HCT116 (cell line): Measurements from ENCODE around the gene NPDC1. TPM values are rescaled to one million over a fixed set of nuclear protein-coding genes. Genes with fewer than 3 reads are reported as not detected.

Source experiments
- ATAC-seq: fragments of 200-7000 bp; cut with Tn5 transposase; 2 replicates; pipeline ENCODE4 v1.9.1; 2020; ENCODE audit warnings: mild to moderate bottlenecking, moderate library complexity
- BruUV-seq: library from RNA; stranded (reverse); fragments of 400-500 nt; replicated peaks from 2 replicates; lab custom pipeline; 2021; lab: Mats Ljungman, UMichigan
- CTCF ChIA-PET: fragments of 300-600 bp; sonication (Branson Sonifier 250); formaldehyde crosslinking; loops from one replicate; lab custom pipeline; 2021; ENCODE audit warnings: antibody characterized with exemption; lab: Charles Lee
- POLR2A ChIA-PET: fragments of 300-600, 350-600 bp; sonication (Branson Sonifier 250); formaldehyde crosslinking; loops from one replicate; lab custom pipeline; 2021; ENCODE audit warnings: antibody characterized with exemption; lab: Charles Lee
- RAD21 ChIA-PET, 2 experiments: fragments of 300-600 bp; sonication (Branson Sonifier 250); formaldehyde crosslinking; loops; one replicate each; lab custom pipeline; 2023; ENCODE audit warnings: low total read pairs in 2 of 2; ENCODE audit not compliant: uncharacterized antibody in 2 of 2, unreplicated experiment in 2 of 2, low non-redundant PET in 1 of 2; lab: Charles Lee
- DNase-seq: peaks from one replicate; pipeline ENCODE4 v3.0.0-alpha.2; 2010; ENCODE audit warnings: low read depth, low spot score
- H2AFZ ChIP-seq: fragments of 200-600 bp; shearing (Covaris generic), sonication (generic); 2 replicates; pipeline ENCODE4 v1.6.1; 2017; ENCODE audit warnings: low read depth, mixed run types, mixed read lengths, antibody characterized with exemption, low read length; ENCODE audit not compliant: poor library complexity, severe bottlenecking
- H3K27ac ChIP-seq: 2 replicates; pipeline ENCODE4 v1.5.1; 2012; ENCODE audit warnings: low read depth, low read length
- H3K27me3 ChIP-seq: fragments of 200-600 bp; sonication (generic); 2 replicates; pipeline ENCODE4 v1.6.1; 2016; ENCODE audit warnings: mixed run types, low read length, mixed read lengths; ENCODE audit not compliant: insufficient read depth
- H3K36me3 ChIP-seq, 2 experiments: fragments of 200-500 bp in 1 of 2; fragments of 200-600 bp in 1 of 2; sonication (Bioruptor generic) in 1 of 2; sonication (generic) in 1 of 2; 2 replicates each; pipeline versions ENCODE4 v1.5.1 to v1.6.1; 2014 to 2016; ENCODE audit warnings: low read length in 2 of 2, inconsistent platforms in 1 of 2, mixed read lengths in 1 of 2, mixed run types in 1 of 2; ENCODE audit not compliant: insufficient read depth in 2 of 2, control insufficient read depth in 1 of 2
- H3K4me1 ChIP-seq, 2 experiments: fragments of 200-600 bp in 1 of 2; sonication (generic) in 1 of 2; 2 replicates each; pipeline versions ENCODE4 v1.5.1 to v1.6.1; 2012 to 2017; ENCODE audit warnings: low read length in 2 of 2, inconsistent platforms in 1 of 2, mild to moderate bottlenecking in 1 of 2, mixed read lengths in 1 of 2, mixed run types in 1 of 2, moderate library complexity in 1 of 2; ENCODE audit not compliant: insufficient read depth in 2 of 2, control insufficient read depth in 1 of 2
- H3K4me2 ChIP-seq: fragments of 200-600 bp; sonication (generic); 2 replicates; pipeline ENCODE4 v1.6.1; 2017; ENCODE audit warnings: mixed run types, low read length, mixed read lengths
- H3K4me3 ChIP-seq, 2 experiments: fragments of 200-600 bp in 1 of 2; sonication (generic) in 1 of 2; replicated peaks in 1 of 2; 2 replicates each; pipeline ENCODE4 v1.5.1; 2011 to 2016; ENCODE audit warnings: low read length in 2 of 2, control low read depth in 1 of 2, low read depth in 1 of 2, mild to moderate bottlenecking in 1 of 2, mixed read lengths in 1 of 2, mixed run types in 1 of 2
- H3K79me2 ChIP-seq: fragments of 200-600 bp; sonication (generic); 2 replicates; pipeline ENCODE4 v1.6.1; 2017; ENCODE audit warnings: mild to moderate bottlenecking, mixed run types, low read length, moderate library complexity, mixed read lengths; ENCODE audit not compliant: insufficient read depth
- H3K9ac ChIP-seq: fragments of 200-600 bp; sonication (generic); 2 replicates; pipeline ENCODE4 v1.6.1; 2016; ENCODE audit warnings: low read length, mixed read lengths
- H3K9me2 ChIP-seq: fragments of 200-600 bp; sonication (generic), shearing (Covaris generic); 2 replicates; pipeline ENCODE4 v1.6.1; 2017; ENCODE audit warnings: mixed run types, mild to moderate bottlenecking, moderate library complexity; ENCODE audit not compliant: insufficient read depth
- H3K9me3 ChIP-seq, 2 experiments: fragments of 200-500 bp in 1 of 2; fragments of 200-600 bp in 1 of 2; sonication (Bioruptor generic) in 1 of 2; sonication (generic) in 1 of 2; 2 replicates each; pipeline ENCODE4 v1.6.1; 2014 to 2017; ENCODE audit warnings: low read length in 2 of 2, mixed read lengths in 2 of 2, inconsistent platforms in 1 of 2, low read depth in 1 of 2, mild to moderate bottlenecking in 1 of 2, mixed run types in 1 of 2, moderate library complexity in 1 of 2; ENCODE audit not compliant: control insufficient read depth in 1 of 2, insufficient read depth in 1 of 2
- H4K20me1 ChIP-seq: fragments of 200-600 bp; sonication (generic), shearing (Covaris generic); 2 replicates; pipeline ENCODE4 v1.6.1; 2017; ENCODE audit warnings: mixed run types, mild to moderate bottlenecking, moderate library complexity; ENCODE audit not compliant: insufficient read depth
- POLR2A ChIP-seq: IDR thresholded peaks from 2 replicates; pipeline ENCODE4 v1.7.0; 2011; ENCODE audit warnings: borderline replicate concordance; ENCODE audit not compliant: insufficient read depth, insufficient read length; ENCODE audit errors: extremely low read depth
- POLR2AphosphoS5 ChIP-seq: IDR thresholded peaks from 2 replicates; pipeline ENCODE4 v1.6.1; 2011; ENCODE audit warnings: mild to moderate bottlenecking, low read depth, low read length, moderate library complexity
- SIN3A ChIP-seq: IDR thresholded peaks from 2 replicates; pipeline ENCODE4 v1.6.1; 2012; ENCODE audit warnings: low read depth
- ZFX ChIP-seq: fragments of 450-650 bp; IDR thresholded peaks from 2 replicates; pipeline ENCODE4 v1.6.1; 2017
- intact Hi-C: fragments of 100-400 bp; cut with micrococcal nuclease; formaldehyde crosslinking; loops from 2 replicates; pipeline ENCODE4 v1.10.0; 2022
- total RNA-seq: library from RNA; stranded (reverse); gene quantifications from one replicate; pipeline ENCODE4 v1.2.1, GENCODE V29; 2021; ENCODE audit not compliant: unreplicated experiment
- TF ChIP-seq, protein P1 (sequence below): IDR thresholded peaks from 2 replicates; pipeline ENCODE4 v1.6.1; 2012; ENCODE audit warnings: low read depth
- TF ChIP-seq, protein P2 (sequence below), 3 experiments: fragments of 200-600 bp in 1 of 3; sonication (generic) in 1 of 3; IDR thresholded peaks in 2 of 3; conservative IDR thresholded peaks in 1 of 3; 2 replicates each; pipeline ENCODE4 v1.5.1; 2012 to 2017; ENCODE audit warnings: low read depth in 2 of 3, low read length in 2 of 3, antibody characterized with exemption in 1 of 3, borderline replicate concordance in 1 of 3, control low read depth in 1 of 3, mild to moderate bottlenecking in 1 of 3, mixed read lengths in 1 of 3, mixed run types in 1 of 3, moderate library complexity in 1 of 3; ENCODE audit not compliant: insufficient read depth in 1 of 3

NPDC1 gene
- total RNA-seq, 1 experiment from 2014 or later, result 98.8 TPM

DNA sequence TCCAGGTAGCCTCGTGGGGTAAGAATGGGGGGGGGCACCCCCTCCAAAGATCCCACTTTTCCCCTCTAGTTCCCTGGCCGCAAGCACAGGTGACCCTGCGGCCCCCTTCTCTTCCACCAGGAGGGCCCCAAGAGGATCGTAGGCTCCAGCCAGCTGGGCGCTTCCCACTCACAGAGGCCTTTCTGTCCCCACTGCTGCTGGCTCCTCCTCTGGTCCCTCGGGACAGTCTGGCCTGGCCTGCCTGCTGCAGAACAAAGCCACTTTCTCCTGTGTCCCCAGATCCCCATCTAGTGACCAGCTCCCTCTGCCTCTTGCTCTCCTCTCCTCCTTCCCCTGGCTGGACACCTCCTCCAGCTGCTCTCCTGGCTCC lies 24.9 kb upstream of the NPDC1 start:
- Histone ChIP-seq H3K9ac (peak overlapping the region; percentile 89), H2AFZ (no peak overlapping the region), H3K9me3 (no peaks in the 10 kb centered on the region), H4K20me1 (no peaks in the 10 kb centered on the region; the same call in 1 of the 2 replicates), H3K27me3 (no peaks in the 10 kb centered on the region), H3K9me2 (no peaks in the 10 kb centered on the region), H3K36me3 (no peaks in the 10 kb centered on the region; a peak in 1 of 4 replicates), H3K4me1 (peaks cover 24 to 42% of the 10 kb centered on the region in 2 experiments), H3K4me2 (peak overlapping the region; percentile 93), H3K4me3 (peak overlapping the region; percentile 80 to 82), H3K27ac (peak overlapping the region; percentile 64), H3K79me2 (peaks cover 42% of the 10 kb centered on the region)
- BruUV-seq, result TSS peak; percentile 87
- peak; percentile 29 for ATAC-seq
- ChIA-PET POLR2A (interaction anchor here (0.9 to 5.1 kb wide), 4 partner anchors 11 to 170 kb away, joined by 3 to 43 read pairs (median 4); partner anchors contain the start of genes MAN1B1 and TUBB4B), CTCF (interaction anchor here (1.5 to 4.7 kb wide), 7 partner anchors 12 to 156 kb away, joined by 6 to 49 read pairs (median 7); partner anchors contain the start of genes MAN1B1, NPDC1 and RNF224), RAD21 (interaction anchor here in 1 of 2 experiments (0.5 to 1.2 kb wide), 4 partner anchors 24 to 685 kb away, joined by 3 to 11 read pairs (median 4); no protein-coding TSS in a partner anchor)
- intact Hi-C loops, result no loop called here
- peak; percentile 45 for TF ChIP-seq POLR2A
- TF ChIP-seq SIN3A, result no peak
- no peak for TF ChIP-seq ZFX
- TF ChIP-seq, protein P1, sequence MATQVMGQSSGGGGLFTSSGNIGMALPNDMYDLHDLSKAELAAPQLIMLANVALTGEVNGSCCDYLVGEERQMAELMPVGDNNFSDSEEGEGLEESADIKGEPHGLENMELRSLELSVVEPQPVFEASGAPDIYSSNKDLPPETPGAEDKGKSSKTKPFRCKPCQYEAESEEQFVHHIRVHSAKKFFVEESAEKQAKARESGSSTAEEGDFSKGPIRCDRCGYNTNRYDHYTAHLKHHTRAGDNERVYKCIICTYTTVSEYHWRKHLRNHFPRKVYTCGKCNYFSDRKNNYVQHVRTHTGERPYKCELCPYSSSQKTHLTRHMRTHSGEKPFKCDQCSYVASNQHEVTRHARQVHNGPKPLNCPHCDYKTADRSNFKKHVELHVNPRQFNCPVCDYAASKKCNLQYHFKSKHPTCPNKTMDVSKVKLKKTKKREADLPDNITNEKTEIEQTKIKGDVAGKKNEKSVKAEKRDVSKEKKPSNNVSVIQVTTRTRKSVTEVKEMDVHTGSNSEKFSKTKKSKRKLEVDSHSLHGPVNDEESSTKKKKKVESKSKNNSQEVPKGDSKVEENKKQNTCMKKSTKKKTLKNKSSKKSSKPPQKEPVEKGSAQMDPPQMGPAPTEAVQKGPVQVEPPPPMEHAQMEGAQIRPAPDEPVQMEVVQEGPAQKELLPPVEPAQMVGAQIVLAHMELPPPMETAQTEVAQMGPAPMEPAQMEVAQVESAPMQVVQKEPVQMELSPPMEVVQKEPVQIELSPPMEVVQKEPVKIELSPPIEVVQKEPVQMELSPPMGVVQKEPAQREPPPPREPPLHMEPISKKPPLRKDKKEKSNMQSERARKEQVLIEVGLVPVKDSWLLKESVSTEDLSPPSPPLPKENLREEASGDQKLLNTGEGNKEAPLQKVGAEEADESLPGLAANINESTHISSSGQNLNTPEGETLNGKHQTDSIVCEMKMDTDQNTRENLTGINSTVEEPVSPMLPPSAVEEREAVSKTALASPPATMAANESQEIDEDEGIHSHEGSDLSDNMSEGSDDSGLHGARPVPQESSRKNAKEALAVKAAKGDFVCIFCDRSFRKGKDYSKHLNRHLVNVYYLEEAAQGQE, result no peak
- TF ChIP-seq, protein P2, sequence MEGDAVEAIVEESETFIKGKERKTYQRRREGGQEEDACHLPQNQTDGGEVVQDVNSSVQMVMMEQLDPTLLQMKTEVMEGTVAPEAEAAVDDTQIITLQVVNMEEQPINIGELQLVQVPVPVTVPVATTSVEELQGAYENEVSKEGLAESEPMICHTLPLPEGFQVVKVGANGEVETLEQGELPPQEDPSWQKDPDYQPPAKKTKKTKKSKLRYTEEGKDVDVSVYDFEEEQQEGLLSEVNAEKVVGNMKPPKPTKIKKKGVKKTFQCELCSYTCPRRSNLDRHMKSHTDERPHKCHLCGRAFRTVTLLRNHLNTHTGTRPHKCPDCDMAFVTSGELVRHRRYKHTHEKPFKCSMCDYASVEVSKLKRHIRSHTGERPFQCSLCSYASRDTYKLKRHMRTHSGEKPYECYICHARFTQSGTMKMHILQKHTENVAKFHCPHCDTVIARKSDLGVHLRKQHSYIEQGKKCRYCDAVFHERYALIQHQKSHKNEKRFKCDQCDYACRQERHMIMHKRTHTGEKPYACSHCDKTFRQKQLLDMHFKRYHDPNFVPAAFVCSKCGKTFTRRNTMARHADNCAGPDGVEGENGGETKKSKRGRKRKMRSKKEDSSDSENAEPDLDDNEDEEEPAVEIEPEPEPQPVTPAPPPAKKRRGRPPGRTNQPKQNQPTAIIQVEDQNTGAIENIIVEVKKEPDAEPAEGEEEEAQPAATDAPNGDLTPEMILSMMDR (IDR thresholded peaks at IDR 0.05 in 2 of 3, conservative IDR thresholded peaks at IDR 0.05 in 1 of 3; ENCODE audit: borderline replicate concordance in 1 of 3, insufficient read depth in 1 of 3, low read depth in 2 of 3, low read length in 2 of 3), result 0 out of 6 replicates have a peak, but pooled peaks of 1 of the 3 experiments have one; percentile 14
- TF ChIP-seq POLR2AphosphoS5, result no peak
- DNase-seq, result no peak
